LoVo (cell line): ENCODE results near the gene CPNE8.
A peak's percentile ranks its signal among the peaks of the same experiment; 100 is the strongest.

Experiments
- DNase-seq: peaks from one replicate; pipeline ENCODE4 v3.0.0-alpha.2; 2016; ENCODE audit warnings: low spot score

CPNE8 gene

DNA sequence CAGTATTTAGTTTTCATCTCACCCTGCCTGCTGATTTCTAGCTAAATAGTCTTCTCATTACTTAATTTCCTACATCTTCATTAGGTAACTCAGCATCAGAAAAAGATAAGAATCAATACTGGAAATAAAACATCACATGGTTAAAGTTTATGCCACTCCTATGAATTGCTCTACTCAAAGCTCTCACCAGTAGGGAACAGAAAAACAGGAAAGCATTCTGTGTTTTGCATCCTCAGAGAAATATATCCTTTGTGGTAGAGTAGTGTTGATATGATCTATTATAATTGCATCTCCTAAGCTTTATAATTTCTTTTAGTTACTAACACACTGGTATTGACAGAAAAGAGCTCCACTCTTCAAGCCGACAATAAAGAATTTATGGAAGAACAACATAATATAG, 9.9 kb downstream of the CPNE8 start:
- DNase-seq: no peak

DNA sequence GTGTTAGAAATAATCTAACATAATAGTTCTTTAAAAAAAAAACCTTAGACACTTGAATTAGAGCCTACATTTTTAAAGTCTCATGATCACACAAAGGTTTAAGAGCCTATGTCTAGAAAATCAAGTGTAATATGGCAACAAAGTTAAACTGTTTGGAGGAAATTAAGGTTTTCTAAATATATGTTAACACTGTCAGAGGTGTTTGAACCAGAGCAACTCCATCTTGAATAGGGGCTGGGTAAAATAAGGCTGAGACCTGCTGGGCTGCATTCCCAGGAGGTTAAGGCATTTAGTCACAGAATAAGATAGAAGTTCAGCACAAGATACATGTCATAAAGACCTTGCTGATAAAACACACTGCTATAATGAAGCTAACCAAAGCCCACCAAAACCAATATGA, 12.4 kb downstream of the CPNE8 start:
- DNase-seq: no peak

DNA sequence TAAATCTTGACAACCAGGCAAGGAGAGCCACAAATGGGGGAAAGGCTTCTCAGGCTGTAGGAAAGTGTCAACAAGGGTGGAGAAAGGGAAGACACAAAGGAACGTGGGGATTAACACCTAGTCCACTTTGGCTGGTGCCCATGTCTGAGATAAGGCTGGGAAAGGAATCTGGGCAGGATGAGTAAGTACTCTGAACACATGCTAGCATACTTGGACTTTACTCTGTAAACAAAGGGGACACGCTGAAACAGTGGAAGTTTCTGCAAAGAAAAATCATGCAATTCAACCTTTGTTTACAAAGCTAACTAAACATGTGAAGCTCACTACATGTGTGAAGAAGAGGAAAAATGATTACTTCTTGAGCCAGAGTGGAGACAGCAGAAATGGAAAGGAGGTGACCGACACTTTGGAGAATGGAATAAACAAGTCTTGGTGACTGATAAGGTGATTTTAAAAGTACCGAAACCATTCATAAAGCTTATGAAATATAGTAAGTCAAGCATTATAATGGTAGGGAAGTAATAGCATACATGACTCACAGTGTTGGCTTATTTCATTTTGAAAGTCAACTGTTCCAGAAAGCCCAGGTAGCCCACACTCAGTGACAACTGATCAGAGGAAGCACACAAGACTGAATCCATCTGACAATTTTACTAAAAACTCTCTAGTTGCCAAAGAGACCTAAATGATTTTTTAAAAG, 13.2 kb downstream of the CPNE8 start:
- DNase-seq: peak; percentile 94

DNA sequence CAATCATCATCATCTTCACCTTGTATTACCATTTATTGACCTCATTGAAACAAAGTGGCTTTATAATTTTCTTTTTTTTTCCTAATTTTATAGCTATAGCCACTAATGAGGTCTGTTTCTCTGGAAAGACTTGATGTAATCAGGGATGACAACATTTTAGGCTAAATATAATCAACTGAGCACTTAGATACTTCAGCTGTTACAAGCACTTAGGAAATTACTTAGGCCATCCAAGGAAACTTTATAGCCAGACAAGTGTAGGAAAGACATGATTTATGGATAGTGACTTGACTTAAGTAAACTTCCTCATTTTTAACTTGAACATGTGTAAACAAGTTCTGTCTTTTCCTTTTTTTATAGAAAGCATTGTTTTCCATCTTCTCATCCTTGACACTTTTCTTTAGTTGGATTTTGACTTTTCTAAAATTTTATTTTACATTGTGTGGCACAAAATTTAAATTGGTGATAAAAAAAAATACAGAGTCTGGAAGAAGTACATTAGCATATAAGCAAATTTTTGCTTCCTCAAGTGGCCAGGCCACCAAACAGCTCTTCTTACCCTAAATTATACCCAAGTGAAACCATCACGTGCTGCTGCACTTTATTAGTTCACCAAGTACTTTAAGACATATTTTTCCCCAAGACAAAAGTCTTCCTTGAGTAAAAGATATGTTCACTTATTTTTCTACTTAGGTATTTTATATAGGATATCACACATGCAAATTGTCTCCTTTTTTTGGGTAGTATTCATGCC, 15.1 kb downstream of the CPNE8 start:
- DNase-seq: peak; percentile 43

DNA sequence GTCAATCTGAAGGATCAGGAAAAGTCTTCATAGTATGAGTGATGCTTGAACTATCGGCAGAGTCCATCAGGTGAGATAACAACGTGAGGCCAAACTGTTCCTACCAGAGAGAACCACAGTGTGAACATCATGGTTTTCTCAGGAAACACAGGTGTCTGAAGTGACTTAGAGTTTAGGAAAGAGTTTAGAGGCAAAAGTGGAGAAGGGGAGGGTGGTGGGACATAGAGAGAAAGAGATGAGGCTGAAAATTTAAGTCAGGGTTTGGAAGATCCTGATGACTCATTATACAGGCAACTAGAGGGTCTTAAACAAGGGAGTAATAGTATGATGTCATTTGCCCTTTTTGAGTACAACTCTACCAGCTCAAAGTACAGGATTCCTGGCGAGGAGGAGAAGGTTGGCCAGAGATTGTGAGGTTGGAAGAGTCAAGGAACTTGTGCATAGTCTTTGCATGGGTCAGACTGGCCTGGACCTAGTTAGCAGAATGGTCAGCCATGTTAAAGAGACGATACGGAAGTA, 16.0 kb downstream of the CPNE8 start:
- no peak for DNase-seq

DNA sequence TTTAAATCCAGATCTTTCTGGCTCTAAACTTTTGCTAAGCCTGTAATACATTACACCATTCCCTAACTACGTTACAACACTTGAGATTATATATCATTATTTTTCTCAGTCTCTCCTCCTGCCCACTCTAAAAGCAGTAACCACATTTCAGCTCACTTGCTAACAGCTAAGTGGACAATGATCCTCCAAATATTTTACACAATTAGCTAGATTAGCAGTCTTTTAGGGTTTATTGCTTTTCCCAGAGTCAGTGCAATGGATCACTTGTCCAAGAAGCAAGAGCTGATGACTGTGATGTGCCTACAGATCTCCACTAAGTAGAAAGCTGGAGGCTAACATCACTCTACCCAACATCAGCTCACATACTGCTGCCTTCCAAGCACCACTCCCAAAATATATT, 17.6 kb downstream of the CPNE8 start:
- DNase-seq: no peak

DNA sequence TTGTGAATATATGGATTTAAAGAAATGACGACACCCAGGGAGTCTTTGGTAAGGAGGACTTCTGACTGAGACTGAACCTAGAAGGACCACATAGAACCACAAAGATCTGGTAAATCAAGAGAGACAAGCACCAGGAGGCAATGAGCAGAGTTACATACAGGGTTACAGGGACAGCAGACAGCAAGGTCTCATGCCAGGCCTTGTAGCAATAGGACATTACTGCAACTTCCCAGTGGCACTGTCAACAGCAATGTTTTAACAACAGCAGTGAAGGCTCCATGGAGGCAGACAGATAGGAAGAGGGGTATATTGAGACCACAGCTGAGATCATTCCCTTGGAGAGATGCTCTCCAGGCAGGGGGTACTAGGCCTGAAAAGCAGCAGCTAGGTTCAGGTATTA, 18.5 kb downstream of the CPNE8 start:
- no peak for DNase-seq

DNA sequence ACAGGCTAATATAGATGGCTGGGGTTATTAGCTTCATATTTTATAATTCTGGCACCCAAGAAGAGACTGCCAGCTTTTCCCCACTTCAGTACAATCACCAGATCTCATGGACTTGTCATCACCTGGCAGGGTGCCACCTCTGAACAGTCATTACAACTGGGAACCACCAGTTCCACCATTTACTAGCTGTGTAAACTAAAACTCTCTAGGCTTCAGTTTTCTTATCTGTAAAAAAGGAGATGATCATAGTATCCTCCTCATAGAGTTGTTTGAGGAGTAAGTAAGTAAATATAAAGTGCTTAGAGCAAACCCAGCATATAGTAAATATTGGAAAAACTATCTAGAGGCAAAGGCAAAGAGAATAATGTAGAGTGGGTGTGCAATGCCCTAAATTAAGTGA, 19.3 kb downstream of the CPNE8 start:
- peak; percentile 55 for DNase-seq

DNA sequence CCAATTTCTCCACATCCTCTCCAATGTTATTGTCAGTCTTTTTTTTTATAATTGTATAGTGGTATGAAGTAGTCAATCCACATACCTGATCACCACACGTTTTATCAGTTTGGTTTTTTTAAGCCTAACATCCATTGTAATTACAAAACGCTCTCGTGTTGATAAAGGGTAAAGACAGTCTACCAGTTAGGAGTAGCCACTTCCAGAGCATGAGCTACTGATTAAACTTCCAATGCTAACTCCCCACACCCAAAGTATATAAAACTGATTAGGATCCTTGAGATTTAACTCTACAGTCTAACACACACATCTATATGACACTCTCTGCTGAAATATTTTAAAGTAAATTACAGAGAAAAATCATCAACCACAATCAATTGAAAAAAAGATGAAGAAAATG, 20.7 kb downstream of the CPNE8 start:
- DNase-seq: no peak

DNA sequence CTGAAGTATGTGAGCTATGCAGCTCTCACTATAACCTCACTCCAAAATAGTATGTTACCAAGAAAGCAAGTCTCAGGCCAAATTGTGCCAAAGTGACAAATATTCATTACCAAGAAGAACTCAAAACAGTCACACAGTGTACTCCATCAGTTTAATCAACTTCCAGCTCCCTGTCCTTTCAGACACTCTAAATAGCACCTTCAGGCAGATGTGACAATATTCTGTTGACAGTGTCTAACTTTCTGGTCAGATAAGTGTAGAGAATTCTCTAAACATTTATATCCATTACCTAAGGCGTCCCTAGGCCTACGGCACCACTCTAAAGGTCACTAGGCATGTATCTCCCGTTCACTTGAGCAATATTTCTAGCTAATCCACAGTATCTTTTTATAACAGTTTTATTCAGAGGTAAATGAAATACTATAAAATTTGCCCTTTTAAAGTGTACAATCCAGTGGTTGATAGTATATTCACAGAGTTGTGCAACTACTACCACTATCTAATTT, 21.7 kb downstream of the CPNE8 start:
- no peak for DNase-seq

DNA sequence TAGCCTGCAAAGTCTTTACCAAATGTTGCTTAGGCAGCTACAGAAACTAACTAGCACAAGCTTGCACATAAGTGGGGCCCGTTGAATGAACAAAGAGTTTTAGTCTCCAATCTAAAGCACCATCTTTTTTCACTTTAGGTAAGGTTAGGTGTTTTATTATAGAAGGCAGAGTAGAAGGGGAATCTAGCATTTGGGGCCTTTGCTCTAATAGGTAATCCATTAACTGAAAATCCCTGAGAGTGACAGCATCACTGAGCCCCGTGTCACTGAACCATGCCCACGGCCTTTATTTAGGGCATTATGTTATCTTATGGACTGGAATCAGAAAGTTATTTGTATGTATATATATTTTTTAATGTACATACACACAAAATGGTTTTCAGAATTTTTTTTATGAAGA, 25.1 kb downstream of the CPNE8 start:
- DNase-seq: no peak

DNA sequence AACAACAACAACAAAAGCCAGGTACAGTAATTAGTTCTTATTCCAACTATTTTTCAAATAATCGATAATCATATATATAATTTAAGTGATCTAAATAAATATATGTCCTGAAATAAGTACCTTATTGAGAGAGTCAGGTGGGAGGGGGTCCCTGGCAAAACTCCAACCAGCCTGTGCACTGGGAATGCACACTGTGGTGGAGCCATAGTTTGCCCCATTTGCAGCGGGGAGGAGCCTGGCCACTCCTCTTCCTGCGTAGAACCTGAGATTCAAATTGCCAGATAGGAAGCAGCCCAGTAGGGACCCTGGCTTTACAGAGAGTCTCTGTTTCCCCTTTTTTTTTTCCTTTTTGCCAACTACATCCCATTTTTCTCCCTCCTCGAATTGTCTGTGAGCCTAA, 26.4 kb downstream of the CPNE8 start:
- no peak for DNase-seq

DNA sequence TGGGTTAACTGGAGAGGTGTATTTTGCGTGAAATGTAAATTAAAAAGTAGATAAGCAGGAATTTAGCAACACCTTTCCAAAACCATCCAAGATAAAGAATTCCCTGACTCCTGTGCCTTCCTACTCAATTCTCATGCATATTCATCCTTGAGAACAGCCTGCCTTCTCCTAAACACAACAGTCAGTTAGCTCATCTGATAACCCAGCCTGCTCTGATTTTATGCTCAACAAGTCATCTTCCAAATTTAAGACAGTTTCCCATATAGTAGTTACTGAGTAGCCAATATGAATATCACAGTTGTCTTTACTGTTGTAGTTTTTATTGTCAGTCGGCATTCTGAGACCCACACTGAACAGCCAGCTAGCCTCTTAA, 27.1 kb downstream of the CPNE8 start:
- DNase-seq: no peak

DNA sequence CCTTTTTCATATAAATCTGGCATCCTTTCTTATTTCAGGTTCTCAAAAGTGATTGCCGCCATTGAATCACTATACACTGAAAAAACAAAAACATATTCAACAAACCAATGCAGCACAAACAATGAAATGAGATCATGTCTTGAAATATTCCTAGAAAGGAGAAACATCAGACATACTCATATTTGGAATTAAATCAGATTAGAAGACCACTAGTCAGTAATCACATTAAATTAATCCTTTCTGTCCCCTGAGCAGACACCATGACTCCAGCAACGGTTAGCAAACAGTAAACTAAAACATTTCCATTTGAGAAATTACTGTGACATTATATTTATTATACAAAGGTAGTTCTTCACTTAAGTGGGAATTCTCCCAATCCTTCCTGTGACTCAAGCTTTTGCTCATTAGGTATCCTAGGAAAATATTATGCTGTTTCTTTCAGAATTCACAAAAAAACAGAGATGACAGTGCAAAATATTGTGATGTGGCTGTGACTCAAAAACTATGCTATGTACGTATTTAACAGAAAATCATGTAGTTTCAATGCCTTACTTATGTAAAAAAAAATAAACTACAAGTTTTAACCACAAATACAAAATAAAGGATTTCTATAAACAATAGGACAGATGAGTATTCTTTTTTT, 29.7 kb downstream of the CPNE8 start:
- no peak for DNase-seq

DNA sequence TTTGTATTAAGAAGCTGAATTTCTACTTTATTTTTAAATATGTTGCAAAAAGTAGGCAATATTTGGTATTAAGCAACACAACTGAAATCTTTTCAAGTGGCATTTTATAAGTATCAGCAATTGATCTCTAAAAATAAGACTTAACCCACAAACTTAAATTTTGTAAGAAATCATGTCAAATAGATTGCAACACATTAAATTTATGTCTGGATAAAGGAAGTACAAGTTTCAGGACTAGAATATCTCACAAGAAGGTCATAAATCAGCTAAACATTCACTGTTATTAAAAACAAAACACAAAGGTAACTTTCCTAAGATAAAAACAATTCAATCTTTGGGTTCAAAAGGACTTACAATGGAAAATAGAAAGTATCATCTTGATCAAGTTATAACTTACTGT, 32.8 kb downstream of the CPNE8 start:
- no peak for DNase-seq

DNA sequence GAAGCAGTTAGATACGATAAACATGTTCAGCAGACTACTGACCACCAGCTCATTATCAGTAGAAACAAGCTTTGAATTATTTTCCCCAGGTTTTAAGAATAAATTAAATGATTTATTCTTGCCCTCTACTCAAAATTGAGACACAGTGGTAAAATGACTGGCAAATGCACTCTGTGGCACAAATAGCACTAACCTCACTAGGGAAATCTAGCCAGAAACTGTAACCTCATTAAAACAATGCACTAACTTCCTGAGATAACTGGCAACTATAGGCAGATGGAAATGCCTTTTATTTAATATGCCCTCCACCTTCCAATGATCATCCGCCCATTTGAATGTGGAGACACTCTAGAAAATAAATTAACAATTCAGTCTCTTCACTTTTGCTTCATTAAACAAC, 33.2 kb downstream of the CPNE8 start:
- DNase-seq: no peak

DNA sequence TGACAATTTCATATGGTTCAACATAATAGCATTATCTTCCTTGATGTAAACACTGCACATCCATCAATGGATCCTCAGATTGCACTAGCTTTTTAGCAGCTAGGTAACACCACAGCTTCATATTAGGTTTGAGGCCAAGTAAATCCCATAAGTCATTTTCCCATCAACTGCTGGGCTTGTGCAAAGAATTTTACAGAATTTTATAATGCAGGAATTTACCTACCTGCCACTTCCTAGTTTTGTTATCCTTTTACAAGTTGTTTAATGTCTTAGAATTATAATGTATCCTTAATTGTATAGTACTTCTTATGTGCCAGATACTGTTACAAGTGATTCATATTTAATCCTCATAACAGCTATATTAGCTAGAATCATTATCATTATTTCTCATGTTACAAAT, 36.4 kb downstream of the CPNE8 start:
- DNase-seq: no peak

DNA sequence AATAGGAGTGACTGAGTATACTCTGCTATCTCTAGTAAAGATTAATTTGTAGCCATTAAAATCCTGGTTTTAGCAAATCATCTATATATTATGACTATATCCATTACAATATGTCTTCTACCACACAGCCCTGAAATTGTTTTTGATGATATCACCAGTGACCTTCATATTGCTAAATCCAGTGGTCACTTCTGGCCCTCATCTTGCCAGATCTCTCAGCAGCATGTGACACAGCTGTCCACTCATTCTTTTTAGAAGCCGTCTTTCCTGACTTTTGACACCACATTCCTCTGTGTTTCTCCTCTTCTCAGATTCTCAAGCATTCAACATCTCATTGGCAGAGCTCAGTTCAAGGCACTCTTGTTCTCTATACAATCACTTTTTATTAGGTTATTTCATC, 54.9 kb downstream of the CPNE8 start:
- DNase-seq: no peak

DNA sequence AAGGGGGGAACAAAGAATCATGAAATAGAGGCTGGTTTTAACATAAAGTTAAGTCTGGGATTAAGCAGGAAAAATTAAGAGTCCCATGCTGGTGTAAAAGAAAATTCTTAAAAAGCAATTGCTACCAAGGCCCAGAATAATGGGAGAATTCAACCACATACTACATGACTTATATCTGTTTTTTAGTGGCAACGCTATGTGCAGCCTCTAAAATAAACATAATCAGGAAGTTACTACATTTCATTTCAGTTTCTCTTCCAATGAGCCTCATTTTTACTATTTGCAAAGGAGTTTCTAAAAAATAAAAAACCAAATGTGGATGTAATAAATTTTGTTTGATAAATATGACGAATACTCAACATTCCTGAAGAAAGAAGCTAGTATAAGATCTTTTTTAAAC, 58.1 kb downstream of the CPNE8 start:
- no peak for DNase-seq

DNA sequence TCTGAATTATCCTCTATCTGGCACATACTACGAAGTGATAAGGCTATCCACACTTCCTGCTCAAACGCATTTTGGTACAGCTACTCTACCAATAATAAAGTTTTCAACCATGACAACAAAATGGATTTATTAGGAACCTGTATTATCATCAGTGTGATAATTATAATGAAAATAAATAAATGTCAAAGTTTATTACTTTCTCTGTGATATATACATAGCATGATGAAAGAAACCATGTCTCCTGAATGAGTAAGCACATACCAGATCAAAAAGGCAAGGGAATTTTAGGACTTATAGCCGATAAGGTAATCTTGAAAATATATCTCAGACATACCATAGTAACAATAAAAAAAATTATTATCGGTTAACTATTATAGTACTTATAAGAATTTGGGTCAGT, 61.1 kb downstream of the CPNE8 start:
- no peak for DNase-seq

DNA sequence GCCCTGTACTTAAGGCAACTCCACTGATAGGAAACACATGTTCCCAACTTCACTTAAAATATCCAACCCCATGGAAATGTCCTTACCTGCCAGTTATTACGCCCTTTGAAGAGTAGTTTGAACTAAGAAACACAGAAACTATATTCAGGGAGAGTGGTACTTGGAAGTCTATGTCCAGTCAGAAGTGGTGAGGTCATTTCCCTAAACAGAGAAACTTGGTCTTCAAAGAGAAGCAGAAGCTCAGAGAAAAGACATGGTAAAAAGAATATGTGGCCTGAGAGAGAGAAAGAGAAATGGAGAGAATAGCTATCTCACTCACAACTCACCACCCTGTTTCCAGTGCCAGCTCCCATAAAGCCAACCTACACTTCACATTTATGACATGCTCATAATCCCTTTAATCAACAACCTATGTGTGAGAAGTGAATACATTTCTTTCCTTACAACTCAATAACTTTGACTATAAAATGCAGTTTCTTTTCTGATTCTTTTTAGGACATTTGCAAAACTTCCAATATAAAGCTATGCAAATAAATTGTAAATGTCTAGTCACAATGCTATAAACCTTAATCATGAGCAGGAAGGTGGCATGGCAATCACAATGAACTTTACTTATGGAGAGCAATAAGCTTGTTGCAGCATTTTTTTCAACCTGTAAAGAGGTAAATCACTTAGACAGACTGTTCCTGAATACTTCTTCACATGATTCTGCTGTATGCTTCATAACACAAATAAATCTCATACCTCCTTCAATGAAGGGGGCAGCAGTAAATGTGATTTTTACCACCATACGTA, 67.1 kb downstream of the CPNE8 start:
- peak; percentile 26 for DNase-seq

DNA sequence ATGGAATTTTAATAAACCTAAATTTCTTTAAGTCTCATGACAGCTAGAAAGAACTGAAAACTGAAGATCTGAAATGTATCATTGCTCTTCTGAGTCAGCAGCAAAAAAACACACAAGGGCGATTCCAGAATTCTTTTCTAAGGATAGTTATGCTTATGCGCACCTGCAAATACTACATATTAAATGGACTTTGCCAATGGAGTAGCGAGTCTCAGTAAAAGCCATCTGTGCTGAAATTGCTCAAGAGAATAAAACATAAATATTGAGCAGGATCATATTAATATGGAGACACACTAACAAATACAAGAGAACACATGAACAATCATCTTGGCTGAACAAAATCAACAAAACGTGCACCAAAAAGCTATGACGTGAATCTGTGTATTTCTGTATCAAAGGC, 73.7 kb downstream of the CPNE8 start:
- DNase-seq: no peak
